ENCODE measurements around the gene FAM107B. TPM values are rescaled to one million over a fixed set of nuclear protein-coding genes. Genes with fewer than 3 reads are reported as not detected.

FAM107B gene
- total RNA-seq, 1 donor from 2014 or later, result 43.0 TPM

GRCh38 chr10:14698829-14699170 lies 75.9 kb downstream of the FAM107B start:
- no peaks in the 10 kb centered on the region for H3K36me3 Mint-ChIP-seq
- H2AFZ ChIP-seq (replicated peaks), result no peak overlapping the region

GRCh38 chr10:14698111-14698828 lies 76.4 kb downstream of the FAM107B start:
- Histone ChIP-seq H3K9ac (no peak overlapping the region), H4K20me1 (ENCODE audit: low read depth) (no peaks in the 10 kb centered on the region), H3K36me3 (no peaks in the 10 kb centered on the region), H3K27me3 (no peaks in the 10 kb centered on the region), H3K4me3 (no peak overlapping the region), H3K9me3 (ENCODE audit: low read depth) (no peaks in the 10 kb centered on the region), H3K4me1 (no peaks in the 10 kb centered on the region), H3F3A (ENCODE audit: low read depth) (no peaks in the 10 kb centered on the region), H2AFZ (replicated peaks) (no peak overlapping the region), H3K4me2 (no peak overlapping the region), H3K27ac (no peak overlapping the region), H3K79me2 (ENCODE audit: low read depth) (no peaks in the 10 kb centered on the region)
- Mint-ChIP-seq H3K4me3 (no peak overlapping the region), H3K4me1 (no peaks in the 10 kb centered on the region), H3K9me3 (peaks cover 5% of the 10 kb centered on the region), H3K27me3 (ENCODE audit: insufficient read depth, low read depth) (no peaks in the 10 kb centered on the region), H3K36me3 (no peaks in the 10 kb centered on the region), H3K27ac (no peak overlapping the region)
- DNase-seq (ENCODE audit: low spot score), result no peak
- no peak for TF ChIP-seq CTCF (IDR thresholded peaks at IDR 0.05)
- no peak for TF ChIP-seq EZH2 (IDR thresholded peaks at IDR 0.05)
- no peak for TF ChIP-seq EZH2phosphoT487 (IDR thresholded peaks at IDR 0.05)

More at GRCh38 chr10:14698829-14699170, 75.9 kb downstream of the FAM107B start:
- Histone ChIP-seq H3K9me3 (ENCODE audit: low read depth) (no peaks in the 10 kb centered on the region), H3F3A (ENCODE audit: low read depth) (no peaks in the 10 kb centered on the region), H3K4me1 (no peaks in the 10 kb centered on the region), H4K20me1 (ENCODE audit: low read depth) (no peaks in the 10 kb centered on the region), H3K4me2 (no peak overlapping the region), H3K79me2 (ENCODE audit: low read depth) (no peaks in the 10 kb centered on the region), H3K27ac (no peak overlapping the region), H3K27me3 (no peaks in the 10 kb centered on the region), H3K9ac (no peak overlapping the region), H3K4me3 (no peak overlapping the region), H3K36me3 (no peaks in the 10 kb centered on the region)
- Mint-ChIP-seq H3K9me3 (peaks cover 5% of the 10 kb centered on the region), H3K4me1 (no peaks in the 10 kb centered on the region), H3K27ac (no peak overlapping the region), H3K4me3 (no peak overlapping the region), H3K27me3 (ENCODE audit: insufficient read depth, low read depth) (no peaks in the 10 kb centered on the region)
- TF ChIP-seq EZH2phosphoT487 (IDR thresholded peaks at IDR 0.05) (no peak), CTCF (IDR thresholded peaks at IDR 0.05) (no peak), EZH2 (IDR thresholded peaks at IDR 0.05) (no peak)
- no peak for DNase-seq (ENCODE audit: low spot score)

- Histone ChIP-seq H3K4me1 (no peaks in the 10 kb centered on the region), H3K27me3 (no peaks in the 10 kb centered on the region), H3F3A (ENCODE audit: low read depth) (no peaks in the 10 kb centered on the region), H3K9ac (no peak overlapping the region), H3K36me3 (no peaks in the 10 kb centered on the region), H3K4me3 (no peak overlapping the region), H3K27ac (no peak overlapping the region), H3K4me2 (no peak overlapping the region), H4K20me1 (ENCODE audit: low read depth) (no peaks in the 10 kb centered on the region), H2AFZ (replicated peaks) (peak overlapping the region; percentile 20), H3K9me3 (ENCODE audit: low read depth) (no peaks in the 10 kb centered on the region), H3K79me2 (ENCODE audit: low read depth) (no peaks in the 10 kb centered on the region)
- H3K4me3 Mint-ChIP-seq, result no peak overlapping the region
- DNase-seq (ENCODE audit: low spot score), result no peak
- no peaks in the 10 kb centered on the region for H3K36me3 Mint-ChIP-seq
- peaks cover 5% of the 10 kb centered on the region for H3K9me3 Mint-ChIP-seq
- no peak overlapping the region for H3K27ac Mint-ChIP-seq
- H3K4me1 Mint-ChIP-seq, result no peaks in the 10 kb centered on the region
- TF ChIP-seq EZH2 (IDR thresholded peaks at IDR 0.05) (no peak), CTCF (IDR thresholded peaks at IDR 0.05) (no peak), EZH2phosphoT487 (IDR thresholded peaks at IDR 0.05) (no peak)
- no peaks in the 10 kb centered on the region for H3K27me3 Mint-ChIP-seq (ENCODE audit: insufficient read depth, low read depth)
Measured at GRCh38 chr10:14697281-14697680, 77.4 kb downstream of the FAM107B start.

All from neural progenitor cell (in vitro differentiated cells).